ENCODE data around the gene CARS1.
A peak's percentile ranks its signal among the peaks of the same experiment; 100 is the strongest.

The CARS1 gene

GRCh38 chr11:2992234-2992996, 64.8 kb downstream of the CARS1 start, which contains the start of gene NAP1L4:
Gene NAP1L4 (minus strand): TSS chr11:2992329. CDS start chr11:2979220, 13,109 bp downstream.
- DNase-seq (ENCODE audit: low read depth in 2 of 2): peak; percentile 92 to 94

DNA sequence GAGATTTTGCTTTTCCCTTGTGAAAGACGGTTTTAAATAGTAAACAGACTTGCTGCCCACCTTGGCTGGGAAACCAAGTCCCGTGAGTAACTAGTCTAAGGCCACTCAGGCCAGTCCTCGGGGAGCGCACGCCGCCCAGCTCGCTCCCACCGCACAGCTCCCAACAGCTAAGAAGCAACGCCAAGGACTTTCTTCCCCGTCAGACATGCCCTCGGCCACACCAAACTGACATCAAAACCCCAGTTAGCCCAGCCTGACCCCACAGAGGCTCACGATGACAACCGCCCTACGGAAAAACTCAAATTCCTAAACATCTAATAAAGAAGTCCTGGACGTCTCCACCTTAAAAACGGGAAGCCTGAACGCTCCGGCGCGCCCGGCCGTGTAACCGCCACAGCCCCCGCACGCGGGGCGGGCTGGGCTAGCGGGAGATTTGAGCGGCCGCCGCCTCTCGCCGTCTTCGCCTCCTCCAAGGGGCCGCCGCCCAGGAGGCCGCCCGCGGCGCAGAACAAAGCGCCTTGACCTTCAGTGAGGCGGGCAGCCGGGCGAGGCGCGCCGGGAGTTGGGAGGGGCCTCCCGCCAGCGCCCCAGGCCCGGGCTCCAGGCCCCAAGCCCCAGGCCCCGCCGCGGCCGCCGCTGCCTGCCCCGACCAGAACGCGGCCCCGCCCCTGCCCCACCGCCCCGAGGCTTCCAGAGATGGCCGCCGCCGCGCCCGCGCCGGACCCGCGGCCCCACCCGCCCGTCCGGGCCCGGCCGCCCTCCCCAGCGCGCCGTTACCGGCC, 65.6 kb downstream of the CARS1 start:
- no peak for DNase-seq (ENCODE audit: low read depth in 2 of 2)

- peak; percentile 38 to 40 for DNase-seq (ENCODE audit: low read depth in 2 of 2)
Measured at GRCh38 chr11:2990617-2991451, 66.4 kb downstream of the CARS1 start.

- DNase-seq (ENCODE audit: low read depth in 2 of 2): no peak
Measured at GRCh38 chr11:2989551-2989950, 67.7 kb downstream of the CARS1 start.

DNA sequence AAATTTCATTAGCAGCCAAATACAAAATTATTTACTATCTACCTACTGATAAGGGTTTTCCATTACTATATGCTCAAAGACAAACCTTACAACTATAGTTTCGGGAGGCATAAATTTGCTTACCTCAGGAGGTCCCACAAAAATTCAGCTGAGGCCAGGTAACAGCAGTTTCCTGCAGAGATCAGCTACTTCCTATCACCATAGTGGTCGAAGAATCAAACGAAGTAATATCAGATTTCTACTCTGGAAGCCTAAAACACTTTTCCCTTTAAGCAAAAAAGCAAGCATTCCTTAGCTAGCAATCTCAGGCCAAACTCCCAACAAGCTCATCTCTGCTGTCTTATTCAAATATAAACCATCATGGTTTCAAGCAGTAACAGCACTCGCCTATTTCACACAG, 68.2 kb downstream of the CARS1 start:
- no peak for DNase-seq (ENCODE audit: low read depth in 2 of 2)

DNA sequence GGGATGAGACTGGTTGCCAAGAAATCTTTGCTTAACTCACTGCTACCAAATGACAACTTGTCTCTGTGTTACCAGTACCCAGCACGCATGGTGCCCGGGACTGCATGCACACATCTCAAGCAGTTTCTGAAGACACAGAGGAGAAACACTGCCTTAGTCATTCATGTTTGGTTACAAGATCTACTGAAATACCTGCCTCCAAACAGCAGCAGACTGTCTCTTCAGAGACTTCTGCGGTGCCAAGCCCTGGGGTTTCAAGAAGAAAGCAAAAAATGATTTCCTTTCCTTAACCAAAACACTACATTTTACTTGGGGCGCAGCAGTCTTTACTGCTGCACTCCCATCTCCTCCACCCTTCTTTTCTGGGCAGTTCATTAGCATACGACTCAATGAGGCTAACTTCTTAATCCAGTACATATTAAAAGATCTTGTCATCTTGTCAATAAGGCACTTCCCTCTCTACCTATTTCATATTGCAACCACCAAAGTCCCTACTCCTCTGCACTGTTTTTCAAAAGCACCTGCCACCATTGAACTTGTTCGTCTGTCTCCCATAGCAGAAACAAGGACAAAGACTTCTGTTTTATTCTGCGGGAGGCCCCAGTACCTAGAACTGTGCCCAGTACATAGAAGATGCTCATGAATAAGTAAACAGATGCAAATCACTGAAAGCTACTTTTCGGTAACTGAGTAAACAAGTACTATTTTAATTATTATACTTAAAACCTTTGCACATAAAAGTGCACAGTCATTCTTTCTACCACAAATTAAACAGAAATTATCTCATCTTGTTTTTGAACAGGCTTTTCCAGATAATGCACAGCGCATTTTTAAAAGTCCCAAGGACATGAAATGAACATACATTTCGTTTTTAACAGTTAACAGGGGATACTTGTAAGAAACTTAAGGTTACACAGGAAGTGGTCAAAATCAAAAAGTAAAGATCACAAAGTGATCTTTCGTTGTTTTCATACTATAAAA, 69.1 kb downstream of the CARS1 start:
- DNase-seq (ENCODE audit: low read depth in 2 of 2): peak; percentile 18 to 19

- no peak for DNase-seq (ENCODE audit: low read depth in 2 of 2)
Measured at GRCh38 chr11:2983908-2984307, 73.3 kb downstream of the CARS1 start.

DNA sequence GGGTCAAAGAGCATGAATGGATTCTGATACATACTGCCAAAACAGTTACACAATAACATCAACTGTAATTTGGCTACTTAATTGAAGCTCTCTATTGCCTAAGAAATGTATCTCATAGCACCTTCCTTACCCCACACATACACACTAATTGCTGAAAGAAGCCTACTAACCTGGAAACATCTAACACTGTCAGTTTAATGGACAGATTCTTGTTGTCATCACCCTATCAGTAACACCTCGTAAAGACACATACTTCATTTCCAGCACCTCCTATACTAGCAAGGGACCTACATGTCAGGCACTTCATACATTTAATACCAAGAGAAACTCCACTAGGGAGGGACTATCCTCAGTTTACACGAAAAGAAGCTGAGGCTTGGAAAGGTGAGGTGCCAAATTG, 75.0 kb downstream of the CARS1 start:
- DNase-seq (ENCODE audit: low read depth in 2 of 2): no peak

DNA sequence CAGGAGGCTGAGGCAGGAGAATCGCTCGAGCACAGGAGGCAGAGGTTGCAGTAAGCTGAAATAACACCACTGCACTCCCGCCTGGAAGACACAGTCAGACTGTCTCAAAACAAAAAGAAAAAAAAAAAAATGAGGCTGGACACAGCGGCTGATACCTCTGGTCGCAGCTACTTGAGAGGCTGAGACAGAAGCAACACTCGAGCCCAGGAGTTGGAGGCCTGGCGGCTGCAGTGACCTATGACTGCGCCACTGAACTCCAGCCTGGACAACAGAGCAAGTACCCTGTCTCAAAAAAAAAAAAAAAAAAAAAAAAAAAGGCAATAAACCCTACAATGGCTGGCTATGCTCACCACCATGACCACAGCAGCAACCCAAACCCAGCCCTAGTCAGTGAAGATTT, 76.1 kb downstream of the CARS1 start:
- DNase-seq (ENCODE audit: low read depth in 2 of 2): no peak

DNA sequence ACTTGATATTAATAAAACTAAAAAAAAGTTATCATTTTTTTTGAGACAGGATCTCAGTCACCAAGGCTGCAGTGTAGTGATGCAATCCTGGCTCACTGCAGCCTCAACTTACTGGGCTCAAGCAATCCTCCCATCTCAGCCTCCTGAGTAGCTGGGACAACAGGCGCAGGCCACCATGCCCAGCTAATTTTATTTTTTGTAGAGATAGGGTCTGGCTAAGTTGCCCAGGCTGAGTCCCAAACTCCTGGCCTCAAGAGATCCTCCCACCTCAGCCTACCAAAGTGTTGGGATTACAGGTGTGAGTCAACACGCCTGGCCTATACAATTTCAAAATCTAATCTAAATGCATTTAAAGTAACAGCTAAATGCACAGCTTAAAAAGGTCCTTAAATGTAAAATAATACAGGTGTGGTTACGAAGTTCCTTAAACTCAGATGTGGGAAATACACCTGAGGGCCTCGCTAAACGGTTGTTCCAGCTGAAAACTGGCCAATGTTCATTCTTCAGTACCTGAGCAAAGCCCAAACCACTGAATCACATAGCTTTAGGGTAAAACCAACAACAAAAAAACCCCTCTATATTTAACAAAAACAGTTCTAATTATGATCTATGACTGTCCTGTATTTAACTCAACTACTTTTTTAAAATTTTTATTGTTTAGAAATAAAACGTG, 76.9 kb downstream of the CARS1 start:
- no peak for DNase-seq (ENCODE audit: low read depth in 2 of 2)

DNA sequence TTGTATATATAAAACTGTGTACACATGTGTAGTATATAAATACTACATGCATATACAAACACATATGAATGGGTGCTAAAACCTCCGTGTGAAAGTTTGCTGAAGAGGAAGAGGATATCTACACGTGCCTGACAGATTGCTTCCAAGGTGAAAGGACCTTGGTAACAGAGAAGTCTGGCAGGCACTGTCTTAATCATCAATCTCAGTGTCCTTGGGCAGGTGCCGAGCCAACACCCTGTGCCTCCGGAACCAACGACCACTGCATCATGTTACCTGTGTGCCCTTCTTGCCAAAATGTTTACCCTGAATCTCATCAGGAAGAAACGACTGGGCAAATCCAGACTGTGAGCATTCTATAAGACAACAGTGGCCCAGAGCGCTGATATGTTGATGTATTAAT, 80.1 kb downstream of the CARS1 start:
- no peak for DNase-seq (ENCODE audit: low read depth in 2 of 2)

- DNase-seq (ENCODE audit: low read depth in 2 of 2): no peak
Measured at GRCh38 chr11:2976294-2977063, 80.7 kb downstream of the CARS1 start.

GRCh38 chr11:2975594-2975993, 81.6 kb downstream of the CARS1 start:
- DNase-seq (ENCODE audit: low read depth in 2 of 2): peak in 1 of 2 donors; percentile 14

DNA sequence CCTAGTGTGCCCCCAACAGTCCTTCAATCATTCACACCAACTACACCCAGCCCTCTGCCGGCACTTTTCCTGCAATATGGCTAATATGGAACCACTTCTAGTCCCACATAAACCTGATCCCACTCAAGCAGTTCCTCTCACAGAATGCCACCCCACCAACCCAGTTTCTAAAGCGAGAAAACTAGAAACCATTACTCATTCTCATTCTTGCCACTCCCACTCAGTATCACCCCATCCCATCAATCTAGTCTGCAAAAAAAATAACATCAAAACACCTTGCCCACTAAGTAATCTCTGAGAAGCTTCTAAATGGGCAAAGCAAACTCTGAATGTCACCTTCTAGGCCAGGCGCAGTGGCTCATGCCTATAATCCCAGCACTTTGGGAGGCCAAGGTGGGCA, 83.0 kb downstream of the CARS1 start:
- no peak for DNase-seq (ENCODE audit: low read depth in 2 of 2)

- no peak for DNase-seq (ENCODE audit: low read depth in 2 of 2)
Measured at GRCh38 chr11:2968341-2968900, 88.8 kb downstream of the CARS1 start.

GRCh38 chr11:2964782-2965181, 92.4 kb downstream of the CARS1 start:
- no peak for DNase-seq (ENCODE audit: low read depth in 2 of 2)

GRCh38 chr11:2963761-2964160, 93.5 kb downstream of the CARS1 start:
- no peak for DNase-seq (ENCODE audit: low read depth in 2 of 2)

DNA sequence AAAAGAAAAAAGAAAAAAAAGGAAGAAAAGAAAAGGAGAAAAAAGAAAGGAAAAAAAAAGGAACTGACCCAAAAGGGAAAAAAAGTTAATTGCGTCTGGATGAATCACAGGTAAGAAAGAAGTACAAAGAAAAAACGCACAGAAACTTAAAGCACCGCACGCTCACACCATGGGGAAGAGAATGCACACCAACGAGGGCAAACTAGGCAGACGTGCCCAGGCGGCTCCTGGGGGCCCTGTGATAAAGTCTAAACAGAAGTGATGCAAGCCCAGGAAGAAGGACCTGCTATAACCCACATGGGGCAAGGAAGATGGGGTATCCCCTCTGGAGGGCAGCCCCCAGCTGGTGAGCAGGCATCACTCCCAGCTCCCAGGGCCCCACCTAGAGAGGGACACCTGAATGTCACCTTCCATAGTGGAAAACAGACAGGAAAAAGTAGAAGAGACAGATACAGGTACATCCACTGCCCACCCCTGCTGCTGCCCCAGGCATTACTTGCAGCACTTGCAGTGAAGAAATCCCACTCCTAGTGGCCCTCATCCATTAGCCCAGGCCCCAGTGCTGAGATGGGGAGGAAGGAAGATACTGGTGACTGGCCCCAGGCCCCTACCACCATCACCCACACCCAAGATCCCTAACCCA, 94.0 kb downstream of the CARS1 start:
- no peak for DNase-seq (ENCODE audit: low read depth in 2 of 2)

DNA sequence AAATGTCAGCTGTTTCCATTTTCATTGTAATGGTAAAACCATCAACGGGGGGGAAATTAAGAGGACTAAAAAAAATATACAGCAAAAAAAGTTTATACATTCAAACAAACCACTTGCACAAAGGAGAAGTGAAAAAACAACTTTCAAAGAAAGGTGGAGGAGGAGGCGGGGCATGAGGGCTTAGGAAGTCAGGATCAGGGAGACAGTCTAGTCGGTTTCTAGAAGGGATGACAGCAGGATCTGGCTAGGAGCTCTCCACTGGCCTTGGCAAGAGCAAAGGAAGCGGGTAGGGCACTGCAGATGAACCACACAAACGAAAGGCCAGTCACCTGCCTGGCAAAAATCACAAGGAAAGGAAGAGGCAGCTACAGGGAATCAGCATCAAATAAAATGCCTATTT, 96.1 kb downstream of the CARS1 start:
- DNase-seq (ENCODE audit: low read depth in 2 of 2): no peak
